Fibroblast of skin of left quadriceps (primary cell): ENCODE measurements around the gene DCST2.

Source experiments
- DNase-seq, 2 experiments: peaks; one replicate each; pipeline ENCODE4 v3.0.0-alpha.2; 2013; ENCODE audit warnings: low read depth in 2 of 2

Gene DCST2

DNA sequence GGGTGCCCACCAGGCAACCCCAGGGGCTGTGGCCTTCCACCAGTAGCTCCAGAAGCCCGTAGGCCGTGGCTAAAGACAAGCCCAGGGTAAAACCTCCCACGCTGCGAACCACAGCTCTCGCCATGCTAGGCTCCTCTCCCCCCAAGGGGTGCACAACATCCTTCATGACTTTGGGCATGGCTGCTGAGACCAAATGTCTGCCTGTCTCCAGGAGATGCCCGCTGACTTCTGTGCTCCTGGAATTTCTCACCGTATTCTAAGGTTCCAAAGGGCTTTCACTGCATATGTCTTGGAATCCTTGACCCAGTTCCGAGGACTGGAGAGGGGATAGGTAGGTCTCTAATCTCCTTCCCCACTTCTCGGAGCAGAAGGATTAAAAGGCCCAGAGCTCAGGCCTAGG lies at the start of gene DCST2, which contains the start of gene DCST1:
DCST2 (minus strand) TSS at position 258 of the 400 bp plus-strand sequence; CDS start at position 178, 80 bp downstream.
DCST1 (plus strand) TSS at position 301 of the 400 bp plus-strand sequence. CDS start 213 bp downstream, outside the sequence.
- DNase-seq, result no peak

- DNase-seq, result no peak
Observed at GRCh38 chr1:155083052-155083541, 49.5 kb upstream of the DCST2 start.

- DNase-seq, result no peak
Observed at GRCh38 chr1:155082301-155083051, 48.9 kb upstream of the DCST2 start.

DNA sequence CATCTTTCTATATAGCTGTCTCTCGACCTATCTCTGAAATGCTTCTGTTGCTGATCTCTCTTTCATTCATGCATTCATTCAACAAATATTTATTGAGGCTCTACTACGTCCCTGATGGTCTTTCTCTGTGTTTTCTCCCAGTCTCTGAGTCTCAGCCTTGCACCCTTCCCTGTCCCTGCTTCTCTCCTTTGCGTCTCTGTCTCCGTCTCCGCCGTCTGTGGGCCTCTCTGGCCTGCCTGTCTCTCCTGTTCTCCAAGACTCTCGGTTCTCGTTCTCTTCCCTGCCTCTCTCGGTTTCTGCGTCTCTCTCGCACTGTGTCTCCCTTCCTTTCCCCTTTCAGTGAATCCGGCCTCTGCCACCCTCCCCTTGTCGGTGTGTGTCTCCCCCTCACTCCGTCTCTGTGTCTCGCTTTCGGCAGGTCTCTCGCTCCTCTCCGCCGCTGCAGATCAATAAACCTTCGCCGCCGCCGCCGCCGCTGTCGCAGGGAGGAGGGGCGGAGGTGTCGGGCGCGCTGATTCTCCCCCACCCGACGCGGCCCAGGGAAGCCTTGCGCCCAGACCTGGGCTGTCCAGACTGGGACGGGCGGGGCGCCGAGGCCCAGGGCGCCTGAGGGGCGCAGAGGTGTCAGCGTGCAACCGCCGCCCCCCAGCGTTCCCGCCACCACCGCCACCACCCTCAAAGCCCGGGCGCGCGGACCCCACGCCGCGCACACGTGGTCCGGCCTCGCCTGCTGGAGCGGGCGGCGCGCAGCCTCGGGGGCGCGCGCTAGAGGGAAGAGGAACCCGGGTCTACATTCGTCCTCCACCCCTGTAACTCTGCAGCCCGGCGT lies 48.1 kb upstream of the DCST2 start:
- no peak for DNase-seq

- DNase-seq, result no peak
Observed at GRCh38 chr1:155080312-155081228, 47.0 kb upstream of the DCST2 start.

DNA sequence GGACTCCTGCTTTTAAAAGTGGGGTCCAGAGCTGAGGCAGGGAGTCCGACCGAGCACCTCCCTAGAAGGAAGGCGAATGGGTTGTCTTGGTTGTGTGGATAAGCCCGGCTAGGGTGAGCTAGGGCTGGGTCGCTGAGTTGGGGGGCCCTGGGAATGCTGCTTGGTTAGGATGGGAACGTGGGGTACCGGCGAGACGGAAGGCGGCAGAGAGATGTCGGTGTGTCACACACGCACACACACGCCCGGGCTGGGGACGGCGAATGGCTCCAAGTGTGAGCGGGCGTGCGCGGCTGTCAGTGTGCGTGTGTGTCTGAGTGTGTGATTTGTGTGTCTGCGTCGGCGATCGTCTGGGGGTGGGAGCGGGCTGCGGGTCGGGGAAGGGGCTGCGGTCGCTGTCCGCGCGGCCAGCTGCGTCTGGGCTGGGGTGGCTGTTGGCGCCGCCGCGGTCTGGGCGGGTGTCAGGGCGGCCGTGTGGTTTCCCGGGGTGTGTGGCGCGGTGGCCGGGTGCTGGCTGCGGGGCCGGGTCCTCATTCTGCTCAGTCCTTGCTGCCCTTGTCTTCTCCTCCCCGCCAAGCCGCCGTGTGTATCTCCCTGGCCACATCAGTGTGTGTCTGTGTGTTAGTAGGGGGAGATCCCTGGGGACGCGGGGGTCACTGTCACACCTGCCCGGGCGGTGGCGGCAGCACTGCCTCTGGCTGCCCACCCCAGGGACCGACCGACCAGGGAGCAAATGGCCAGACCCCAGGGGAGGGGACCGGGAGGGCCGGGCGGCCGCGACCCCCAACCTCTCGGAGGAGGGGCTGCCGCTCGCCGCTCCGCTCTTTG lies 46.1 kb upstream of the DCST2 start:
- no peak for DNase-seq

GRCh38 chr1:155079210-155079486 lies 45.6 kb upstream of the DCST2 start:
- no peak for DNase-seq

DNA sequence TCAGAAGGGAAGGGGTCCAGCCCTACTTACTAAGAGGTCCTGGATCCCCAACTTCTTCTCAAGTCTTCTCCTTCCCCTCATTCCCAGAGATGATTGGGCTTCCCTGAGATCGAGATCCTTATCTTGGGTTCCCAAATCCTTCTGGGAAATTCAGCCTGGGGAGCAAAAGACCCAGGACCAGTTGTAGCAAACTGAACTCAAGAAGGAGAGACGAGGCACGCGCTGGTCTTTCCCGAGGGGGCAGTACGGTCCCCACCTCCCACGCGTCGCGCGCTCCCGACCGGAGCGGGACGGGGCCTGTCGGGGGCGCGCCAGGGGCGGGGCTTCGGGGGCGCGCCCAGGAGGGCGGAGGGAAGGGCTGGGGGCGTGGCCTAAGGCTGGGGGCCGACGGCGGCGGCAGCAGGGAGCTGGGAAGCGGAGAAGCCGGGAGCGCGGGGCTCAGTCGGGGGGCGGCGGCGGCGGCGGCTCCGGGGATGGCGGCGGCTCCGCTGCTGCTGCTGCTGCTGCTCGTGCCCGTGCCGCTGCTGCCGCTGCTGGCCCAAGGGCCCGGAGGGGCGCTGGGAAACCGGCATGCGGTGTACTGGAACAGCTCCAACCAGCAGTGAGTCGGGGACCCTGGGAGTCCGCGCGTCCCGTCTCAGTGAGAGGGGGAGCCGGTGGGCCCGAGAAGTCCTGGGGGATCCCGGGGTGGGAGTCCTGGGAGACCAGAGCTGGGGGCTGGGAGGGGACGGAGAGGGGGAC lies 45.1 kb upstream of the DCST2 start, which contains the start of gene EFNA3:
EFNA3 (plus strand) TSS at position 369 of the 741 bp plus-strand sequence; CDS start at position 474, 105 bp downstream.
- DNase-seq, result no peak

DNA sequence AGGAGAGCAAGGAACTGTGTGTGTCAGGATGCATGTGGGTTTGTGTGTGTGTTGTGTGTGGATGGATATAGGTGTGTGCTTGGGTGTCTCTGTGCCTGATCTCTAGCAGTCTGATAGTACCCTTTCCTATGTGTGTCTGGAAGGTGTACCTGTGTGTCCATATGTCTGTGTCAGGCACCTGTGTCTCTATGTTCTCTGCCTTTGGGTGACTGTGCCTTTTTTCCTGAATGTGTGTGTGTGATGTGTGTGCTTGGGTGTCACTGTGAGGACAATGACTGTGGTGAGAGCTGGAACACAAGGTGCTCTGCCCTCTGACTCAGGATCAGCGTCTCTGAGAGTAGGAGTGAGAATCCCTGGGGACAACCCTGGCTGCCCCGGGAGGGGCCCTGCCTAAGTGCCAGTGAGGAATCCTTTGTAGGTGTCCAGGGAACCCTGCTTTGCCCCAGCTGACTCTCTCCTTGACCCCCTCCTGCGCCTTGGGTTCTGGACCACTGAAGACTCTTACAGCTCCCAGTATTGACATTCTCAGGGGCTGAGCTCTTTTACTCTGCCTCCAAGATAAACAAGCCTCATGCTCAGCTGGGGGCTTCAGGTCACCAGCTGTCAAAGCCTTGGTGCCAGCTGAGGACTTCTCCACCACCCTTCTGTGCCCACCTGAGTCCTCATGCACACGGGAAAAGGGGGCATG lies 44.3 kb upstream of the DCST2 start:
- no peak for DNase-seq

GRCh38 chr1:155077346-155077745 lies 43.8 kb upstream of the DCST2 start:
- no peak for DNase-seq

DNA sequence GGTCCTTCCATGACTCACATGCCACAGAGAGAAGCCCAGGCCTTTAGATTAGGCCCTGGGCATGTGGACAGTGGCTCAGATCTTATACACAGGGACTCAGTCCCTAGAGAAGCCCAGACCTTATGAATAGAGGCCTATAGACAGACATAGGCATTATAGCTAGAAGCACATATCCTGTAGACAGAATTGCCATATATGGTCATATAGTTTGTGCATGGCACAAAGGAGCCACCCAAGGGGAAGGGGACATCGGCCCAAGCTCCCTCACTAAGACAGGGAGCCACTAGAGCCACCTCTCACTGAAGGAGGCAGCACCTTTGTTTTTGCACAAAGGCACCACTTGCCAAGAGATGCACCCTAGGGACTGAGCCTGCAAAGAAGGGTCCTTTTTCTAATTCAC lies 42.8 kb upstream of the DCST2 start:
- no peak for DNase-seq

GRCh38 chr1:155075535-155075934 lies 42.0 kb upstream of the DCST2 start:
- DNase-seq, result no peak

- no peak for DNase-seq
Observed at GRCh38 chr1:155073377-155074242, 40.0 kb upstream of the DCST2 start.

GRCh38 chr1:155072531-155073289 lies 39.1 kb upstream of the DCST2 start:
- no peak for DNase-seq

- no peak for DNase-seq
Observed at GRCh38 chr1:155071701-155072100, 38.1 kb upstream of the DCST2 start.

- no peak for DNase-seq
Observed at GRCh38 chr1:155070721-155071569, 37.4 kb upstream of the DCST2 start.

- DNase-seq, result no peak
Observed at GRCh38 chr1:155070158-155070621, 36.6 kb upstream of the DCST2 start.
